ENCODE results near the gene ACSL1. TPM values are rescaled to one million over a fixed set of nuclear protein-coding genes. Genes with fewer than 3 reads are reported as not detected.
"Not testable (repeated sequence)": the region's sequence is repeated elsewhere in the genome, so short reads cannot be mapped to it uniquely, and the experiment has no call there.

Gene ACSL1
- total RNA-seq, 2 experiments from 2014 or later: 12.4 to 12.5 TPM

DNA sequence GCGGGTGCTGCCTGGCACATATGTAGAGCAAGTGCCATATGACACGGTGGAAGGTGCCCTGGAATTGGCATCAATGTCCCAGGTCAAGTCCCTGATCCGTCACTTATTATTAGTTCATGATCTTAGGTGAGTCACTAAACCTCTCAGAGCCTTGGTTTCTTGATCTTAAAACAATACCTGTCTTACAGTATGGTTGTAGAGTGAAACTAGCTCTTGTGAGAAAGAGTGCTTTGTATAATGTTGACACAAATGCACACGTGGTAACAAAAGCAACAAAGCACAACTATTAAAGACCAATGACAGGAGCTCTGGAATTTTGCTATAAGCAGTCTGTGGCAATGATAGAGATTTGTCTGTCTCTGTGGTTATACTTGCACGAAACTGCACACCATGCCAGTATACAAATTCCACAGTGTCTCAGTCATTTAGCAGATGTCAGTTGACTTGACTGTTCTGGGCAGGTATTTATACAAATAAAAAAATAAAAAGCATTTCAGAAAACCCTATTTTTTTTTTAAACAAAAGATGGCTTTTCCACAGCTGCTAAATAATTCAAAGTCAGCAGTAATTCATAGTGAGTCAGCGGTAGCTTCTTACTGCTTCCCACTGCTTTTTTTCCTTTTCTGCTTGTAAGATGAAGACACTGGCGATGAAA is 19.7 kb upstream of the ACSL1 start:
- DNase-seq: no peak
- Mint-ChIP-seq H3K27me3 (no peaks in the 10 kb centered on the region), H3K36me3 (ENCODE audit: low read depth) (no peaks in the 10 kb centered on the region), H3K27ac (no peak overlapping the region), H3K4me1 (ENCODE audit: low read depth) (no peaks in the 10 kb centered on the region), H3K9me3 (no peaks in the 10 kb centered on the region), H3K4me3 (no peak overlapping the region)
- Histone ChIP-seq H3K36me3 (ENCODE audit: insufficient read depth, low read length) (no peaks in the 10 kb centered on the region), H3K4me1 (ENCODE audit: insufficient read depth, low read length) (no peaks in the 10 kb centered on the region), H3K4me3 (ENCODE audit: low read length) (no peak overlapping the region), H3K9me3 (ENCODE audit: control insufficient read depth in 1 of 2, insufficient read depth in 1 of 2, low read length in 2 of 2) (no peaks in the 10 kb centered on the region), H3K27me3 (ENCODE audit: control insufficient read depth in 1 of 2, insufficient read depth in 2 of 2, low read length in 2 of 2) (peaks cover 0 to 4% of the 10 kb centered on the region in 2 experiments), H3K27ac (ENCODE audit: low read depth in 1 of 2, low read length in 2 of 2) (no peak overlapping the region)
- intact Hi-C loops (cut with DNase I, micrococcal nuclease): no loop called here
- no peak for TF ChIP-seq CTCF (IDR thresholded peaks at IDR 0.05)
- no peak for ATAC-seq (ENCODE audit: poor library complexity)
- ChIA-PET POLR2A (no interaction called here), CTCF (interaction anchor here (0.7 kb wide), 1 partner anchor 93 kb away, joined by 3 read pairs; no protein-coding TSS in a partner anchor)

GRCh38 chr4:184844742-184845141 is 19.0 kb upstream of the ACSL1 start:
- TF ChIP-seq CTCF (IDR thresholded peaks at IDR 0.05): no peak

GRCh38 chr4:184843984-184844554 is 18.3 kb upstream of the ACSL1 start:
- H3K9me3 ChIP-seq (ENCODE audit: control insufficient read depth in 1 of 2, insufficient read depth in 1 of 2, low read length in 2 of 2): no peaks in the 10 kb centered on the region
- Mint-ChIP-seq H3K36me3 (ENCODE audit: low read depth) (no peaks in the 10 kb centered on the region), H3K27ac (no peak overlapping the region), H3K4me1 (ENCODE audit: low read depth) (no peaks in the 10 kb centered on the region), H3K27me3 (no peaks in the 10 kb centered on the region), H3K4me3 (no peak overlapping the region), H3K9me3 (no peaks in the 10 kb centered on the region)
- no peak overlapping the region for H3K27ac ChIP-seq (ENCODE audit: low read depth in 1 of 2, low read length in 2 of 2)
- DNase-seq: no peak
- H3K36me3 ChIP-seq (ENCODE audit: insufficient read depth, low read length): no peaks in the 10 kb centered on the region
- POLR2A ChIA-PET: no interaction called here
- intact Hi-C loops (cut with DNase I, micrococcal nuclease): no loop called here
- ATAC-seq (ENCODE audit: poor library complexity): peak; percentile 24
- no peak for TF ChIP-seq CTCF (IDR thresholded peaks at IDR 0.05)
- H3K27me3 ChIP-seq (ENCODE audit: control insufficient read depth in 1 of 2, insufficient read depth in 2 of 2, low read length in 2 of 2): peaks cover 0 to 4% of the 10 kb centered on the region in 2 experiments
- CTCF ChIA-PET: no interaction called here
- H3K4me3 ChIP-seq (ENCODE audit: low read length): no peak overlapping the region
- no peaks in the 10 kb centered on the region for H3K4me1 ChIP-seq (ENCODE audit: insufficient read depth, low read length)

More at GRCh38 chr4:184844742-184845141, 19.0 kb upstream of the ACSL1 start:
- no peaks in the 10 kb centered on the region for H3K4me1 ChIP-seq (ENCODE audit: insufficient read depth, low read length)
- ChIA-PET CTCF (no interaction called here), POLR2A (no interaction called here)
- H3K4me3 Mint-ChIP-seq: no peak overlapping the region
- H3K27ac ChIP-seq (ENCODE audit: low read depth in 1 of 2, low read length in 2 of 2): no peak overlapping the region
- no peak overlapping the region for H3K27ac Mint-ChIP-seq
- H3K27me3 ChIP-seq (ENCODE audit: control insufficient read depth in 1 of 2, insufficient read depth in 2 of 2, low read length in 2 of 2): peaks cover 0 to 4% of the 10 kb centered on the region in 2 experiments
- H3K36me3 ChIP-seq (ENCODE audit: insufficient read depth, low read length): no peaks in the 10 kb centered on the region
- intact Hi-C loops (cut with DNase I, micrococcal nuclease): no loop called here
- no peaks in the 10 kb centered on the region for H3K36me3 Mint-ChIP-seq (ENCODE audit: low read depth)
- H3K4me1 Mint-ChIP-seq (ENCODE audit: low read depth): no peaks in the 10 kb centered on the region
- no peaks in the 10 kb centered on the region for H3K9me3 ChIP-seq (ENCODE audit: control insufficient read depth in 1 of 2, insufficient read depth in 1 of 2, low read length in 2 of 2)
- ATAC-seq (ENCODE audit: poor library complexity) (no peak), DNase-seq (no peak)
- no peaks in the 10 kb centered on the region for H3K27me3 Mint-ChIP-seq
- H3K9me3 Mint-ChIP-seq: no peaks in the 10 kb centered on the region
- H3K4me3 ChIP-seq (ENCODE audit: low read length): no peak overlapping the region

GRCh38 chr4:184839075-184839399 is 13.3 kb upstream of the ACSL1 start:
- H3K27ac Mint-ChIP-seq; H3K36me3 Mint-ChIP-seq (ENCODE audit: low read depth); H3K9me3 Mint-ChIP-seq; H3K9me3 ChIP-seq (ENCODE audit: control insufficient read depth in 1 of 2, insufficient read depth in 1 of 2, low read length in 2 of 2); H3K4me1 Mint-ChIP-seq (ENCODE audit: low read depth); DNase-seq; ATAC-seq (ENCODE audit: poor library complexity); POLR2A ChIA-PET; H3K36me3 ChIP-seq (ENCODE audit: insufficient read depth, low read length); intact Hi-C loops (cut with DNase I, micrococcal nuclease); H3K27ac ChIP-seq (ENCODE audit: low read depth in 1 of 2, low read length in 2 of 2); H3K4me3 ChIP-seq (ENCODE audit: low read length); H3K27me3 ChIP-seq (ENCODE audit: control insufficient read depth in 1 of 2, insufficient read depth in 2 of 2, low read length in 2 of 2); H3K27me3 Mint-ChIP-seq; H3K4me3 Mint-ChIP-seq; H3K4me1 ChIP-seq (ENCODE audit: insufficient read depth, low read length): not testable (repeated sequence)
- CTCF ChIA-PET: interaction anchor here (0.7 kb wide), 1 partner anchor 576 kb away, joined by 3 read pairs; no protein-coding TSS in a partner anchor
